ENCODE results near the gene TWIST2.

TWIST2 gene

DNA sequence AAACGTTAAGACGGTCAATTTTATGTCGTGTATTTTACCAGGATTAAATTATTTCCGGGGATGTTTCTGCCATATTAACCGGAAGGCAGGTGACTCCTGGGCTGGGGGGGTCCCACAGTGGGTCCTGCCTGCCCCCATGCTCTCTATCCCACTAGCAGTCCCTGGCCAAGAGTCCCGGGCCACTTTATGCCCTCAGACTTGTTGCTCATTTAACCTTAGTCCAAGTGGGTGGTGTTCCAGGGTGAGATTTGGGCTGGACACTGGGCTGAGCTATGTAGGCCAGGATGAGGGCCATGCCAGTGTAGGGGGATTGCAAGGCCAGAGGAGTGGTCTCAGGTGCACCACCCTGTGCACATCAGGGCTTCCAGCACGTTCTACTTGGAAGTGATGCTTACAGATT lies 24.1 kb downstream of the TWIST2 start:
- in situ Hi-C loops (cut with MboI; ENCODE audit: low sequenced_read_pairs), result no loop called here

DNA sequence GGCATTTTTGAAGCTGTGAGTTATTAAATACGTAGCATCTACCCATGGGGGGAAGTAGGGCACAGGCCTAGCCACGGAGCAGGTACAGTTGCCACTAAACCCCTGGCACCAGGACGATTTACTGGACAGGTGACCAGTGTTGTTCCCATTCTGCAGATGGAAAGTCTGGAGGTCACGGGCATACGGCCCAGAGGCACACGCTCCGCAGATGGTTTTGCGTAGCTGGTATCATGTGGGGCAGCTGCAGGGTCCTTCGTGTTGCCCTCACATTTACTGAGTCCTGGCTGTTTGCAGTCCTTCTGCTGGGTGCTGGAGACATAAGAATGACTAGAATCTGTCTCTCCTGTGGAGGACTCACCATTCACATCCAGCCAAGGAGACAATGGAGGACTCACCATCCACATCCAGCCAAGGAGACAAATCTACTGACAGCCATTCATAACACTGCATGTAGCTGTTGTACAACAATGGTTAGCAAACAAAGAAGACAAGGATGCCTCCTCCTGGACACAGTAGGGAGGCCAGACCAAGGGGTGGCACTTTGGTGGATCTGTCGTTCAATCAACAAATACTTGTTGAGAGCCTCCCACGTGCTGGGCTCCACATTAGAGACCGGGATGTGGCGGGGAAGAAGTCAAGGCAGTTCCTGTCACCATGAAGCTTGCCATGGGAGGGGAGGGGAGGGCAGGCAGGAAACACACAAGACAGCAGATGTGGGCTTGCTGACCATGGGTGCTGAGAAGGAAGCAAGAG lies 24.9 kb downstream of the TWIST2 start:
- in situ Hi-C loops (cut with MboI; ENCODE audit: low sequenced_read_pairs), result no loop called here

DNA sequence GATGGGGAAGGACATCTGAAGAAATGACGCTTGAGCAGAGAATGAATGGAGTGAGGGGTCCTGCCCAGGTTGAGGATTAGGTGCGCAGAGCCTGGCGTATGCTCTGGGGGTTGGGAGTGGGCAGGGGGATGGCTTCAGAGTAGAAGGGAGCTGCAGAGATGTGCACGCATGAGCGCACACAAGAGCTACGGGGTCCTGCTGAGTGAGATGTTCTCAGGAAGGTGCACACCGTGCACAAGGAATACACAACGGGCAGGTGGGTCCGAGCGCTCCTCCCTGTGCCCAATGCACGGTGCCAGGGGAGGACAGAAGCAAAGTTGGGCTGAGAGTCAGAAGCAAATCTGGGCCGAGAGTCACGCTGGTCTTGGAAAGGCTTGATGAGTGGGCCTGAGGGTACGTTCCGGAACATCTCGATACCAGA lies 25.5 kb downstream of the TWIST2 start:
- in situ Hi-C loops (cut with MboI; ENCODE audit: low sequenced_read_pairs), result no loop called here

DNA sequence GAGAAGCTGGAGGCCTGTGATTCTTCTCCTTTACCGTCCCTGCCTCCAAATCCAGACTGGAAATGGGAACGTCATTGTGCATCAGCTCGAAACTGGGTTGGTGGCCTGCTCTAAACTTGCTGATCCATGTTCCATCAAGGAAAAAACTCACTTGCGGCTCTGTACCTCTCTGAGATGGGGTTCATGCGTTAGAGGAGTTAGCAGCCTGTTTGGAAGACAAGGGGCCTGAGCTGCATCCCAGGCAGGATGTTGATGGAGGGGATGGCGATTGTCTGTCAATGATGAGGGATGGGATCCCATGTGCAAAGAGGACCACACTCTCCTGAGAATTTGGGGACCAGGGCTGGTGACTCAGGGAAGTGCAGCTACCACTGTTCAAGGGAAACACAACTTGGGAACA lies 26.0 kb downstream of the TWIST2 start:
- in situ Hi-C loops (cut with MboI; ENCODE audit: low sequenced_read_pairs), result no loop called here

DNA sequence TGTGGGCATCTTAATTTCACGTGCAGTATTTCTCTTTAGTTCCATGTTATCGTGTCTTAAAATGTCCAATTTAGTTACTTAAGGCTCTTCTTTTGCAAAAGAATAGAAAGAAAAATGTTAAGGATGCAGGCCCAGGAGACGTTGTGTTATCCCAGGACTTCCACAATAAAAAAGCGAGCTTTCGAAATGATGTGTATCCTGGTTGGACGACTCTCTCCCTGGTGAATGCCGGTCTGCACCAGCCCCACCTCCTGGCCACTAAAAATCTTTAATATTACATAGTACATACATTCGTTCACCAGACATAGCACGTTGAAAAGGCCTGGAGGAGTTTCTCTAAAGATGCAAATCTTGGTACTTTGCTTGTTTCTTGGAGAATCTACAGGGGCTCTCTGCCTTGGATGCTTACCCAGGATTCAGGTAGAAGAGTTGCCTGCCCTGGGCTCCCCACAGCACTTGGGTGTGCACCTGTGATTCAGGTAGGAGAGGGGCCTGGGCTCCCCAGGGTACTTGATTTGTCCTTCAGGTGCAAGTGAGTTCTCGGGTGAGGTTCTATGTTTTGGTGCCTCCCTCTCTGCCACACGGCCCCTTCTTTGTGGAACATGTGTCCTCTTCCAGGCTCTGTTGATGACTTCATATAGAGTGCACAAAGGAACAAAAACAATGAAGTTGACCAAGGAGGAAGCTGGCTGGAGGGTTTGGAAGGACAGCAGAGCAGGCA lies 26.6 kb downstream of the TWIST2 start:
- in situ Hi-C loops (cut with MboI; ENCODE audit: low sequenced_read_pairs), result no loop called here

DNA sequence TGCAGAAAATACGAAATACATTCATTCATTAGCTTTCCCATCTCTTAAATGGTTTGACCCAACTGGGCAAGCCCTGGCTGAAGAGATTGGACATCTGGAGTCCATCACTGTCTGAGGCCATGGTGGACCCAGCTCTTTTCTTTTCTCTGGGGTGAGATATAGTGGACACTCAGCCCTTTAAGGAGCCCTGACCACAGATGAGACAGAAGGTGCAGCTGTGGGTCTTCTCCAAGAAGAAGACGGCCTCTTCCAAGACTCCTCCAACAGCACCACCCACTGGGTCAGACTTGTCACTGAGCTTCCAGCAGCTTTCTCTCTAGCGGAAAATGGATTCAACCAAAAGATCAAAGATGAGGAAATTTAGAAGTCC lies 27.2 kb downstream of the TWIST2 start:
- in situ Hi-C loops (cut with MboI; ENCODE audit: low sequenced_read_pairs), result no loop called here

DNA sequence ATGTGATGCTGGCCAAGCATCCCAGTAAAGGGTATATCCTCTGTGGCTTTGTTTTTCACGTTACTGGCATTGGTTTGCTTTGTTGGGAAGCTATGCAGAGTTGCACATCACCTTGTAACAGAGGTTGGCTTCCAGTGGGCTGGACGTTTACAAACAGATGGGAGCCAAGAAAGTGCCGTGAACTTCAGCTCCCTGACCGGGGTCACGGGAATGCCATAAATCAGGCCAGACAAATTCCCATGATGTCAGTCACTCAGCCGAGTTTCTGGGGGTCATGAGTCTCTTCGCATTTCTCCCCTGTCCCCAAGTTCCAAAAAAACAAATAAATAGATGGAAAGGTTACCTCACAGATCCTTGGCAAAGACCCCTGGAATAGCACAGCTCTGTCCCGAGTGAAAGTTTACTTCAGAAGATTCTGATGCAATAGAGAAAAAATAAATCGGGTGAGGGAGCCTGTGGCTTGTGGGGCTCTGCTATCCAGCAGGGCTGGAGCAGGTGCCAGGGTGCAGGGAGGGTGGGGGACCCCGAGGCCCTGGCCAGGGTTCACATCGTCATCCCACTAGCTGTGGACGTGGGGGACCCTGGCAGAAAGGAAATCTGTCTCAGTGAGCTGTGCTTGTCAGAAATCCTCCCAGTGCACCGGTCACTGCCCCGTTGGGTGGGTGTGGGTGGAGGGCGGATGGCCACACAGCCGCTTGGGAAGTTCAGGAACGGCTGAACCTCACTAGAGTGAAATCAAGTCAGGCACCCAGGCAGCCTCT lies 27.8 kb downstream of the TWIST2 start:
- in situ Hi-C loops (cut with MboI; ENCODE audit: low sequenced_read_pairs), result no loop called here

DNA sequence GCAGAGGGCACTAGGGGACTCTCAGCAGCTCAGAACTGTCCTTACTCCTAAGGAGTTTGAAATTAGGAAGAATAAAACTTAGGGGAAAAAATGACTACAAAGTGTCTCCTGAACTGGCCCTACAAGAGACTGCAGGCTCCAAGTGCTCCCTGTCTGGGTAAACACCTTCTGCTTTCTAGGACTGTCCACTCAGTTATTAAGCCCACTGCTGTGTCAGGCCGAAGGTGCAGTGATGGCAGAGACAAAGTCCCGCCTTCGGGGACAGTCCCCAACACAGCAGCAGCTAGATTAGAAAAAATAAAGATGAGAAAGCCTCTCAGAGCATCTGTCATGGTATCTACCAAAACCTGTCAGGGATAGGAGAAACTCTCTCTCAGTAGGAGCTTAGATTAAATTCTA lies 28.3 kb downstream of the TWIST2 start:
- in situ Hi-C loops (cut with MboI; ENCODE audit: low sequenced_read_pairs), result no loop called here

DNA sequence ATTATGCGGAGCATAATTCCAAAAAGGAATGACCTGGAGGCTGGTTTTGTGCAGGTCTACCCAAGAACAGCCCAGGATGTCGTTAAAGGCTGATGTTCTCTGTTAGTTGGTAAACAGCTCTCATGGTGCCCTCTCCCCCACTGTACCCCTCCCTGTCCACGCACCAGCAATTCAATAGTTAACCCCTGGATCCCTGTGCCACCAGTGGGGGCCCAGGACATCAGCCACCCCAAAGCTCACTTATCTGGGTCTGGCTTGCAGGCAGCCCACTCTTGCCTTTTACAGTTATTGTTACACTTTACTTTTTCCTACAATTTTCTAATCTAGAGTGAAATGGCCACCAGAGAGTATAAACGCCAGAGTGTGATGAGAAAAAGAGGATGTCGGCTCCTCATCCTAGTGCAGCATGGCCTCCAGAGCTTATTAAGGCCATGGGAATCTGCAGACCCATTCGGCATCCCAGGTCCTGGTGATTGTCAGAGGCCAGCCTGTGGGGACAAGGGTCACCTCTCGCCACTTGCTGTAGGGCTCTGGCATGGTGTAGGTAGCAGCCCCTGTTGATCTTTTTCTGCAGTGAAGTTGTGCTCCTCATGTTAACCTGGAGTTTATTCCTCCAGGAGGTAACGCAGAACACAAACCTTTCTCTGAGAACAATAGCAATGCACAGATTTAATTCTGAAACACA lies 30.3 kb downstream of the TWIST2 start:
- in situ Hi-C loops (cut with MboI; ENCODE audit: low sequenced_read_pairs), result no loop called here

DNA sequence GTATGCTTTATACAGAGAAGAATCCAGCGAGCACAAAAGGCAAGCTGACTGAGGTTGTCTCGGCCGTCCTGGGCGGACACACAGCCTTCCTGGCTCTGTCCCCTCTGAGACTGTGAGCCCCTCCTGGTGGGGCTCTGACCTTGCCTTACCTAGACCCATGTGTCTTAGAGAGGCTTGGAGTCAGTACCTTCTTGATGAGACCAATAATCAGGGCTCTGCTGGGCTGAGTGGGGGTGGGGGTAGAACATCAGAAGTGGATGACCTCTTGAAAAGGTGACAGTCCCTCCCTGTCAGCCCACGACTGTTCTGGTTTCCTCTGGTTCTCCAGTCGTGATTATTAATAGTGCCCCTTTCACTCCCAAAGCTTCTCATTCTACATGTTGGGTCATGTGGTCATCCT lies 31.2 kb downstream of the TWIST2 start:
- in situ Hi-C loops (cut with MboI; ENCODE audit: low sequenced_read_pairs), result no loop called here

DNA sequence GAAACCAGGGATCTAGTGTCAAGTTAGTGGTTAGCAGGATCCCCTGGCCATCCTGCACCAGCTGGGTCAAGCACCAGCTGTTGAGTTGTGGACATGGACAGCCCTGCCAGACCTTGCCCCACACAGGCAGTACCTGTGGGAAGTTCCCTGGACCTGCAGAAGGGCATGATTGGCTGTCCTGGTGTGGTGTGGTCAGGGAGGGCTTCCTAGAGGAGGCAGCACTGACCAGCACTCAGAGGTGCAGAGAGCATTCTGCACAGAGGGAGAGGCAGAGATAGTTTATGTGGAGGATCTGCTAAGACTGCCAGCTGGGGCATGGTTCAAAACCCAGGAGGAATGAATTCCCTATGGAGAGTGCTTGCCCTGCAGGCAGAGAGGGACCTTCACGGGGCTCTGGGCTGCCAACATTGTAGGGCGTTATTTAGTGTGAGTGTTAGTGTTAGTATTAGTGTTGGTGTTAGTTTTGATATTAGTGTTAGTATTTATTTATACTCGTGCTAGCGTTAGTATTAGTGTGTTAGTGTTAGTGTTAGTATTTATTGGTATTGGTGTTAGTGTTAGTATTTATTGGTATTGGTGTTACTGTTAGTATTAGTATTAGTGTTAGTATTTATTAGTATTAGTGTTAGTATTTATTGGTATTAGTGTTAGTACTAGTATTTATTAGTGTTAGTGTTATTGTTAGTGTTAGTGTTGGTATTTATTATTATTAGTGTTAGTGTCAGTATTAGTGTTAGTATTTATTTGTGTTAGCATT lies 31.9 kb downstream of the TWIST2 start:
- in situ Hi-C loops (cut with MboI; ENCODE audit: low sequenced_read_pairs), result no loop called here

DNA sequence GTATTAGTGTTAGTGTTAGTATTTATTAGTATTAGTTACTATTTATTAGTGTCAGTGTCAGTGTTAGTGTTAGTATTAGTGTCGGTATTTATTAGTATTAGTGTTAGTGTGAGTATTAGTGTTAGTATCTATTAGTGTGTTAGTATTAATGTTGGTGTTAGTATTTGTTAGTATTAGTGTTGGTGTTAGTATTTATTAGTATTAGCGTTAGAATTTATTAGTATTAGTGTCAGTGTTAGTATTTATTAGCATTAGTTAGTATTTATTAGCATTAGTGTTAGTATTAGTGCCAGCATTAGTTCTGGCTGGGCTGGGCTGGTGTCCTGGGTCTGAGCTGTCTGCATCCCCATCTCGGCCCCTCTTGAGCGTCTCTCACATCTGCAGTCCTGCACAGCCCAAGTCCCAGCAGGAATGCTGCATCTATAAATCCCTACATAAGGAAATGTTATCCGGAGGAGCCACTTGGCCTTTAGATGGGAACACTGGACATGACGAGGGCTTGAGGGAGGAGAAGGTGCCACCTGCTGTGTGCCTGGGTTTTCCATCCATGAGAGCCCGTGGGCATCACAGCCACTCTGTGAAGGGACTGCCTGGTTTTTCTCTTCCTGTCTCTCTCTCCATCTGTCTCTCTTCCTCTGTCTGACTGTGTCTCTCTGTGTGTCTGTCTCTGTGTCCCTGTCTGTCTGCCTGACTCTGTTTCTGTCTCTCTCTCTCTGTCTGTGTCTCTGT lies 33.6 kb downstream of the TWIST2 start:
- in situ Hi-C loops (cut with MboI; ENCODE audit: low sequenced_read_pairs), result no loop called here

DNA sequence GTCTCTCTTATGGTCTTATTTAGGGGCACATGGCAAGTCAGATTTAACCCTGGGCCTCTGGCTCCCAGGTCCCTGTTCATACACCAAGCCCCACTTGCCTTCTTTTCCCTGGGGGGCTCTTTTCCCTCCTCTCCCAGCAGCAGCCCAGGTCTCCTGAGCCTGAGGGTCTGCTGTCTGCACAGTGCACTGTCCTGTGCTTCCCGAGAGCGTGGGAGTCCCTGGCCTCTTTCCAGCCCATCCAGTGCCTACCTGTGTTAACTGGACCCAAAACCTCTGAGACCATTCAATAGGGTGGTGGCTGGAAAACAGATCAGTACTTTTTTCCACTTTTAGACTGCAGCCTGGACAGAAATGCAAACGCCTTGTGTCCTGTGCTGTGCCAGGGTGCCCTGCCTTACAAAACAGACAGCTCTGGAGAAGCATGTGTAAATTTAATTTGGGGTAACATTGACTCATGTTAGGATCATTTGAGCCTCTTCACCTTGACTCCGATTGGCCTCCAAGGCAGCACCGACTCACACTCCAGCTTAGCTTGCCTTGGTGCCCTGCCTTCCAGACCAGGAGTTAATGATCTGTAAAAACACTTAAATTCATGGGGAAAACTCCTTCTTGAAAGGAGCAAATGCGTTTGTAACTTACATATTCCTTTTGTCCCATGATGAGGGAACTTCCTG lies 34.3 kb downstream of the TWIST2 start:
- in situ Hi-C loops (cut with MboI; ENCODE audit: low sequenced_read_pairs), result no loop called here

DNA sequence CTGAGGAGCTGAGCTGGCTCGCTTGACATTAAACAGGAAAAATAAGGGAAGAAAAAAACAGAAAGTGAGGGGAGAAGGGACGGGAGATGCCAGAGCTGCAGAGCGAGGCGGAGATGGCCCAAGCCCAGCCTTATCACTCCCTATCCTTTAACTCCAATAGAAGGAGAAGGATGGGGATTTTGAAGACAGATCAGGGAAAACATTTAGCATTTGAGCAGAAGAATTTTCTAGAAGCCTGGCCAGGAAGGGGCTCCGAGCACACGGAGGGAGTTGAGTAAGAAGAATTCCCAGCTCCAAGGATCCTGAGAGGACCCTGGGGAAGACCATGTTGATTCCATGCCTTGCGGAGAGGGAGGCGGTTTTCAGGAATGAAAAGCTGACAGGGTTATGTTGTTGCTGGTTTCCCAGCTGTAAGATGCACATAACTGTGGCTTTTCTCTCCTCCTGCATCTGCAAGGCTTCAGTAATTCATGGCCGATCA lies 35.6 kb downstream of the TWIST2 start:
- in situ Hi-C loops (cut with MboI; ENCODE audit: low sequenced_read_pairs), result no loop called here

DNA sequence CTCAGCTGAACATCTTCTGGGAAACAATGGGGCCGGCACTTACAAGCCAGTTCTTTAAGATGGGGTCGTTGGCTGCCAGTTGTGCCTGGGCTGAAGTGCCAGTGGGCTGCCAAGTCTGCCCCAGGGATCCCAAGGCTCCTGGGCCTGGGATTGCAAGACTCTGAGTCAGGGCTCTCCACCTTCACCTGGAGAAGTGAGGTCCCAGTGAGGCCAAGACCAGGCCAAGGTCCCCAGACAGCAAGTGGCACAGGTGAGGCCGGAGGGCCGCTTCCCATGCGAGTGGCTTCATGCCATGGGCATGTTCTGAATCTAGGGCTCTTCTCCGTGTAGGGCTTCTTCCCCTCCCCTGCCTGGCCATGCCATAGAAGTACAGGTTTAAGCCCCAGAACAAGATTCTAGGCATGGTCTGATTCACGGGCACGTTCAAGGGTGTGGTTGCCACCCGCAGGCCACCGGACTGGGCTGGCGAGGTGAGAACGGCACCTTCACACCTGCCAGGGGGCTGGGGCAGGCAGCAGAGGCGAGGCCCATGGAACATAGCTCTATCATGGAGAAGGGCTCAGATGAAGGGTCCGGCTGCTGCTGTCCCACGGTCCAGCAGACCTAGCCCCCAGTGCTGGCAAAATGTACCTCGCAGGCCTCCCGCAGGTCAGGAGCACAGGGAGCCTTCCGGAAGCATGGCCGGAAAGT lies 36.4 kb downstream of the TWIST2 start:
- in situ Hi-C loops (cut with MboI; ENCODE audit: low sequenced_read_pairs), result no loop called here

DNA sequence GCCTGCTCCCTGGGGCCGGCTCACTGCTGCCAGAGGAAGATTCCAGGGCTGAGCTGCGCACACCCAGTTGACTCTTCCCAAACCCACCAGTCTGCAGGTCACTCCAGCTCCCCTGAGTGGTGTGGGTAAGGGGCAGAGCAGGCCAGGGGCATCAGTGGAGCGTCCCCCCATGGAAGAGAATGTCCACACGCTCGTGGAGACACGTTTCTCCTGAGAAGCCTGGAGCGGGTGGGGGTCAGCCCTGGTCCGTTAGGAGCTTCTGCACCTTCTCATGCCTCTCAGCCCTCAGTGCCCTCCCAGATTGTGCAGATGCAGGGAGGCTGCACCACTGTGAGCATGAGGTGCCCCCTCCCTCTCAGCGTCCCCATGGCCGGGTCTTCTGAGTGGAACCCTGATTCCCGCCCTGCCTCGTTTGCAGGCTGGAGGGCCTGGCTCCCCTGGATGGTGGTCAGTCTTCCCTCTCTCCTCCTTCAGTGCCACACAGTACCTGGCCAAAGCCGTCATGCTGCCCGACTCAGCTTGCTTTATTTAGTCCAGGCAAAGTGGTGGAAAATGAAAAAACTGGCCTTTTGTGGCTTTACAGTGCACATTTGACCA lies 37.0 kb downstream of the TWIST2 start:
- in situ Hi-C loops (cut with MboI; ENCODE audit: low sequenced_read_pairs), result no loop called here

DNA sequence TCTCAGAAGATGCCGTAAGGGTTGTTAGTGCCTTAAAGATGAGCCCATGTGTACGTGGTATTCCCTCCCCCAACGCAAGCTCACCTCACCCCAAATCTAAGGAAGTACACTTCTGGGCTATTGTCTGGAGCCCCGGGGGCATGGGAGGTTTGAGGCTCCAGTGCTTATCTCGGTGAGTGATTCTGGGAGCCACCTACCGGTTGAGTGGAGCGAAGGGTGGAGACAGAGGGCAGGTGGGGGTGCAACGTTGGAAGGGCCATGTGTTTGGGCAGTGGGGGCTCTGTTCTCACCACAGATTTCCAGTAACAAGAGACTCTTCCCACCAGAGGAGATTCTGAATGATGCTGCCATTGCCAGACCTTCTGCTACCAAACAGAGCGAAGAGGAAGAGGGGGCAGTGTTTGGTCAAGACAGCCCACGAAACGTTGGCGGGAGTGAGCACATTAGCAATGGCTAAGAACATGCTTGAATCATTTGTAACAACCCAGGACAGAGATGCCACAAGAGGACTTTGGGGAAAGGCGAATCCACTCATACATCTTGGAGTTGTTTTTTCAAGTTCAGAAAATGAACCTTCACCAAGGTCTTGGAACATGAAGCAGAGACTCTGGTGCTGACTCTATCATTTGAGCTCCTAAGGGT lies 38.7 kb downstream of the TWIST2 start:
- in situ Hi-C loops (cut with MboI; ENCODE audit: low sequenced_read_pairs), result no loop called here

DNA sequence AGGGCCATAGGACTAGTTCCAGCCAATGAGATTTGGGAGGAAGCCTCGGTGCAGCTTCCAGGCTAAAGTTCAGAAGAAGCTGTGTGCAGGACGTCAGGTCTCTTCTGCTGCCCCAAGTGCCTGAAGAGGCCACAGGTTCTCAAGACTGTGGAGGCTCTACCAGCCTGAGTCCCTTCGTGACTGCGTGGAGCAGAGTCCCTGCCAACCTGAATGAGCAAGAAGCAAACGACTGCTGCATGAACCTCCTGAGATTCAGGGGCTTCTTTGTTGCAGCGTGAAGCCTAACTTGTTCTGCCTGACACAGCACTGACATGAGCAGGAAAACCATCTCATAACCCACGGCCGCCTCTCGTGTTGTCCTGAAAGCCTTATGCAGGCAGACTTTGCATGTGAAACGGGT lies 39.7 kb downstream of the TWIST2 start:
- in situ Hi-C loops (cut with MboI; ENCODE audit: low sequenced_read_pairs), result no loop called here

All from HL-60/S4 treated with phorbol 12-myristate 13-acetate at 8.2 ng/mL for 4 days and 3 days (cell line).